Body of pancreas (tissue), 4 donors: ENCODE measurements around the gene LARP4B.

Experiments used
- POLR2A ChIP-seq, 3 donors: fragments of 450-650 bp; IDR thresholded peaks; one replicate each; pipeline ENCODE4 v1.6.1; 2016; ENCODE audit warnings: antibody characterized with exemption in 3 of 3, mild to moderate bottlenecking in 2 of 3
- TF ChIP-seq, protein P1 (sequence below), 7 experiments: fragments of 450-650 bp in 4 of 7; fragments of 200-600 bp in 3 of 7; sonication (generic) in 3 of 7; IDR thresholded peaks; one replicate each; pipeline ENCODE4 v1.5.1; 2016 to 2019; ENCODE audit warnings: antibody characterized with exemption in 7 of 7

- TF ChIP-seq, protein P1, sequence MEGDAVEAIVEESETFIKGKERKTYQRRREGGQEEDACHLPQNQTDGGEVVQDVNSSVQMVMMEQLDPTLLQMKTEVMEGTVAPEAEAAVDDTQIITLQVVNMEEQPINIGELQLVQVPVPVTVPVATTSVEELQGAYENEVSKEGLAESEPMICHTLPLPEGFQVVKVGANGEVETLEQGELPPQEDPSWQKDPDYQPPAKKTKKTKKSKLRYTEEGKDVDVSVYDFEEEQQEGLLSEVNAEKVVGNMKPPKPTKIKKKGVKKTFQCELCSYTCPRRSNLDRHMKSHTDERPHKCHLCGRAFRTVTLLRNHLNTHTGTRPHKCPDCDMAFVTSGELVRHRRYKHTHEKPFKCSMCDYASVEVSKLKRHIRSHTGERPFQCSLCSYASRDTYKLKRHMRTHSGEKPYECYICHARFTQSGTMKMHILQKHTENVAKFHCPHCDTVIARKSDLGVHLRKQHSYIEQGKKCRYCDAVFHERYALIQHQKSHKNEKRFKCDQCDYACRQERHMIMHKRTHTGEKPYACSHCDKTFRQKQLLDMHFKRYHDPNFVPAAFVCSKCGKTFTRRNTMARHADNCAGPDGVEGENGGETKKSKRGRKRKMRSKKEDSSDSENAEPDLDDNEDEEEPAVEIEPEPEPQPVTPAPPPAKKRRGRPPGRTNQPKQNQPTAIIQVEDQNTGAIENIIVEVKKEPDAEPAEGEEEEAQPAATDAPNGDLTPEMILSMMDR (IDR thresholded peaks at IDR 0.05): no peak
- TF ChIP-seq POLR2A (IDR thresholded peaks at IDR 0.05): no peak
Measured at GRCh38 chr10:770975-771374, 160.5 kb downstream of the LARP4B start.
